GM21390 (cell line): ENCODE measurements around the gene RAB41.
"Not testable (repeated sequence)": the region's sequence is repeated elsewhere in the genome, so short reads cannot be mapped to it uniquely, and the experiment has no call there.

Experiments used
- ATAC-seq: cut with Tn5 transposase; IDR thresholded peaks from one replicate; pipeline ENCODE4 v1.9.1; 2021; ENCODE audit not compliant: unreplicated experiment

RAB41 gene

GRCh38 chrX:70281951-70282350 lies at the start of gene RAB41:
RAB41 (plus strand) TSS chrX:70282172; CDS start chrX:70282218, 46 bp downstream.
- ATAC-seq, result no peak

DNA sequence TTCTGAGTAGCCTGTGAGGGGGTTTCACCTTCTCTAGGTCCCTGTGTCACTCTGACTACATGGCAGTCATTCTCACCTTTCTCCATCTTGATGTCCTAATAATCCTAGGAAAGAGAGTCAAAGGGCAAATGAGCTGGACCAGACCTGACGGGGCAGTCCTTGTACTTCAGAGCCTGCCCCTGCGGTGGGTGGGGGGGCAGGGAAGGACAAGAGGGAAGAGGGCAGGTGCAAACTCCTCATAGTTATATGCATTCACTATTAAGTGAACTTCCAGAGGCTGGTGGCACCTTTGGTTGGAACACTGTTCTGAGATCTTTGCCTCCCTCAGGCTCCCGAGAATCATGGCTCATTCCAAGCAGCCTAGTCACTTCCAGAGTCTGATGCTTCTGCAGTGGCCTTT lies 47.6 kb upstream of the RAB41 start, which contains the start of gene AWAT1:
Gene AWAT1, plus strand, starts transcription at position 301 of the 400 bp plus-strand sequence. Its CDS starts 41 bp downstream, at position 342.
- no peak for ATAC-seq

DNA sequence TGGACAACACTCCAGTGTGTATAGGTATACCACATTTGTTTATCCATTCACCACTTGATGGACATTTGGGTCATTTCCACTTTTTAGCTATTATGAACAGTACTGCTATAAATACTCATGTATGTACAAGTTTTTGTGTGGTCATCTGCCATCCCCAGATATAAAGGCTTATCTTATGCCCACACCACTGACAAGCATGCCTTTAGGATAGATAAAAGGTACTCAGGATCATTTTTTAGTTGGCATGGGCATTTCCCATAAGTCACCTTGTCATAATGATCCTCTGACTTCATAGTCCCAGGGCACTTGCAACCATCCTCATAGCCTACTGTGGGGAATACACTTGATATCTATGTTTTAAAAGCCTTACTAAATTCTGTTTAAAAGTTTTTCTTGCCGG lies 41.2 kb upstream of the RAB41 start:
- no peak for ATAC-seq

DNA sequence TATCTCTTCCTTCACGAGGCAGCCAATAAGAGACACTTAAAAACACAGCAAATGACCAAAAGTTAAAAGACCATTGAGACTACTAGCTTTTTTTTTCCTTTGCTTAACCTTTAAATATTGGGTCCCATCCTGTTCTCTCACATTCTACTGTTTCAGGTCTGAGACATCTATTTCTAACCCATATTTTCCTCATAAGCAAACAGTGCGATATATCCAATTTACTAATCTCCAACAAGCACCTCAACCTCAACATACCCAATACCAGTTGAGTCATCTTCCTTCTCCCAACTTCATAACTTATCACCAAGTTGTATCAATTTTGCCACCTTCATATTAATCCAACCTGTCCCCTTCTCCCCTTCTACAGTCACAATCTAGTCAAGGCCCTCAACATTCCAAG lies 40.5 kb upstream of the RAB41 start:
- no peak for ATAC-seq

DNA sequence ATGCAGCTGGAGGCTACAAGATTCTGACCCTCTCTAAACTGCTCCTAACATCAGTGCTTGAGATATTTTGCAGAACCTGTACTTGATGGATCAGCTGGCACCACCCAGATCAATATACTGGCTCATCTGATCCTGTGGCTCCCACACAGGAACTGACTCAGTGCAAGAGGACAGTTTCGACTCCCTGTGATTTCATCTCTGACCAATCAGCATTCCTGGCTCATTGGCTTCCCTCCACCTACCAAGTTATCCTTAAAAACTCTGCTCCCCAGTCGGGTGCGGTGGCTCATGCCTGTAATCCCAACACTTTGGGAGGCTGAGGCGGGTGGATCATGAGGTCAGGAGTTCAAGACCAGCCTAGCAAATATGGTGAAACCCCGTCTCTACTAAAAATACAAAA lies 38.4 kb upstream of the RAB41 start:
- not testable (repeated sequence) for ATAC-seq

DNA sequence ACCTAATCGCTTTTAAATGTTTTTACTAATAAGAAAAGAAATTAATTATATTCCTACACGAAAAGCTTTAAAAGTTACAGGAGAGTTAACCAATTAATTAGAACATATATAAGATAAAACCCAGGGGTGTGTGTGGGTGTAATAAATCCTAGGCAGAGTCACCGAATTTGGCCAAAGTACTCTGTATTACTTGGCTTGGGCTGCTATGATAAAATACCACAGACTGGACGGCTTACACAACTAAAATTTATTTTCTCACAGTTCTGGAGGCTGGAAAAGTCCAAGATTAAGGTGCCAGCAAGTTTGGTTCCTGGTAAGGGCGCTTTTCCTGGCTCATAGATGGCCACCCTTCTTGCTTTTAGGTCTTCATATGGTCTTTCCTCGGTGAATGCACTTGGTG lies 37.1 kb upstream of the RAB41 start:
- no peak for ATAC-seq

GRCh38 chrX:70247252-70247651 lies 34.7 kb upstream of the RAB41 start:
- ATAC-seq, result no peak

GRCh38 chrX:70252491-70252890 lies 29.5 kb upstream of the RAB41 start:
- ATAC-seq, result no peak

DNA sequence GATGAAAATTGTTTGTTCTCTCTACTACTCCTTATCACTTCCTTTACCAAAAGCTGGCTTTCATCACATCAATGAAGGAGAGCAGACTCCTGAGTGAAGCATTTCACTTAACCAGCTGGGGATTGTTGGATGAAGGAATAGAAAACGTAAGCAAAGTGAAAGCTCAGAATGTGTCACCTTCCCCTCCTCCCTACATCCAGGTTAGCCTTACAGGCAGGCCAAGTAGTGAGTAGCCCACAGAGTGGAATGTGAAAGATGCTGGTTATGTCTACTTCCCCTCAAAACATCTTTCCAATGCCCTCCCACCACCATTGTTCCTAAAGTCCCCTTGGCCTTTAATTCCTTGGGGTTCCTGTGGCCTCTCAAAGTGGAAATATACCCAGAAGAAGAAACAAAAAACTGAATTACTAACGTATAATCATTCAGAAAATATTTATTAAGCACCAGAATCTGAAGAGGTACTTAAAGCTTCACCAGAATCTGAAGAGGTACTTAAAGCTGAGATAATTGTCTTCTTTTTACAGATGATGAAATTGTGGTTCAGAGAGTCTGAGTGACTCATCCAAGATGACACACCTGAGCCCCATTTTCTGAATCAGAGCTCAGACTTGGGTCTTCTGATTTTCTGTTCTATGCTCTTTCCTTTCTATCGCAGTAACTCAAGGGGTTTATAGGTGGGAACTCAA lies 28.5 kb upstream of the RAB41 start:
- ATAC-seq, result no peak

DNA sequence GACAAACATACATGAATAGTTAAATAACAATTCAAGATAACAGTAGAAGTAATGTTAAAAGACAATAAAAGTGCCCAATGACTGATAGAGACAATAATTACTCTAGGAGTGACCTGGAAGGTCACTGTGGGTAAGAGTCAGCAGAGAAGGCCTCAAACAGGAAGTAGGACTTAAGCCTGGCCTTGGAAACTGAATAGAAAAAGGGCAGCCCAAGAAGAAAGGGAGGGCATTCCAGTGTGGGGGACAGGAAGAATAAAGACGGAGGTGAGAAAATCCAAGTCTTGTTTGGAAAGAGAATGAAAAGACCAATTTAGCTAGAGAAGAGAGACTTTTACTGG lies 27.9 kb upstream of the RAB41 start:
- no peak for ATAC-seq

GRCh38 chrX:70254909-70255308 lies 27.1 kb upstream of the RAB41 start:
- no peak for ATAC-seq

DNA sequence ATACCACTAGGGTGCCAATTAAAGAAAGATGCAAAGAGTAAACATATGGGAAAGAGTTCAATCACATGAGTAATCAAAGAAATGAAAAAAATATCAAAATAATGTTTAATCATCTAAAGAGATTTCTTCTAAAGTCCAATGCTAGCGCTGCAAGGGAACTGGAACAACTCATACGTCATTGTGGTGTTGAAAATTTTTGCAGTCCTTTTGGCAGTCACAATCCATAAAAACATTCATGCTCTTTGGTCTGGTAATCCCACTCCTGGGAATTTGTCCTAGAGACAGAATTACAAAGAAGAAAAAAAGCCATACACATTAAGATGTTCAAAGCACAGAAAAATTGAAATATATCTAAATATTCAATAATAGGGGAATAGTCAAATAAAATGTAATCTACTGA lies 26.5 kb upstream of the RAB41 start:
- no peak for ATAC-seq

DNA sequence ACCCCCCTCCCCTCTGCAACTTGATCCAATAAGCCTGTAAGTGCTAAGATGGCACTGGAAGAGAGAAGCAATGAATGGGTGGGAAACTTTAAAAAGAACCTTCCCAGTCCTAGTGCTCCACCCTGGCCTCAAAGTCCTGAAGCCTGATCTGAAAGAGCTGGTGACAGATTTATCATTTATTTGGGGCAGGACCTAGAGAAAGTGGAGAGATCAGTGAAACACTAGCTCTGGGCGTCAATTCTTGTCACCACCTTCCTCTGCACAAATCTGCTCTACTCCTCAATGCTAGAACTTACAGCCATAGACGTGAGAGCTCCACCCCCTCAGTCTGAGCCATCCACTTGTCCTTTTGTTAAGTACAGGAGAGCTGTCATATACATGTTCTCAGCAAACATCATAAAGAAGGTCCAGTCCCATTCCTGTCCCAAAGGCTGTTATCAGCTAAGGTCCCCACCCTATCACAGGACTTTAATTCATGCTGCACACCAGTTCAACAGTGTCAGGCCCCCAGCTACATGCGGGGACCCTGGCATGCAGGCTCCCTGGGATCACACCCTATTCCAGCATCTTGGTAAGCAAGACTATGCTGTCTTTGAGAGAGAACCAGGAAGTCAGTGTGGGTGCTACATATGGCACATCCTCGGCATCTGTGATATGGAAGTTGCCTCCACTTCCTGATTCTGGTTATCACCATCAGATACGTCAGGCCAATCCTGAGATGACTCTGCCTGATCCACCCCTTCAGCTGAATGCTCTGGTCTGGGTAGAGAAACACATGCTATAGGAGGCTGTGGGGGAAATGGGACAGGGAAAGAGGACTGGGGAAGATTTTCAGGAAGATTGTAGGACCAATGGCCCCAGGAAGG lies 24.3 kb upstream of the RAB41 start:
- no peak for ATAC-seq

DNA sequence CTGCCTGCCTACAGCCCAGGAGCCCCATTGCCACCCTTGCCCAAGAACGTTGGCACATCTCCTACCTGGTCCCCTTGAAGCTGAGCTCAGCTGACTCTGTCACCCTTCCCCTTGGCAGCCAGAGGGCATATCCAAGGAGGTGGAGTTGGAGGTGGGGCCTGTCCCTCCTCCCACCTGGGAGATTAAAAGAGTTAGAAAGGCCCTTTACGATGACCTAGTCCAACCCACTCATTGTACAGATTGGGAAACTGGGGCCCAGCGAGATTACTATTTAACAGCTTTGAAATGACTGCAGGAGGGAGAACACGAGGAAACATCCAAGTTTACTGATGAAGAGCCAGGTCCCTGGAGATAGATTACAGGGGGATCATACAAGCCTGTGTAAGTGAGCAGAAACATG lies 21.9 kb upstream of the RAB41 start, which contains the start of gene P2RY4:
Gene P2RY4, minus strand, starts transcription at position 101 of the 400 bp plus-strand sequence. CDS start 580 bp downstream, outside the sequence.
- no peak for ATAC-seq

GRCh38 chrX:70262952-70263567 lies 18.9 kb upstream of the RAB41 start:
- ATAC-seq, result no peak

- no peak for ATAC-seq
These were observed 17.2 kb upstream of the RAB41 start for GRCh38 chrX:70264784-70265183.

DNA sequence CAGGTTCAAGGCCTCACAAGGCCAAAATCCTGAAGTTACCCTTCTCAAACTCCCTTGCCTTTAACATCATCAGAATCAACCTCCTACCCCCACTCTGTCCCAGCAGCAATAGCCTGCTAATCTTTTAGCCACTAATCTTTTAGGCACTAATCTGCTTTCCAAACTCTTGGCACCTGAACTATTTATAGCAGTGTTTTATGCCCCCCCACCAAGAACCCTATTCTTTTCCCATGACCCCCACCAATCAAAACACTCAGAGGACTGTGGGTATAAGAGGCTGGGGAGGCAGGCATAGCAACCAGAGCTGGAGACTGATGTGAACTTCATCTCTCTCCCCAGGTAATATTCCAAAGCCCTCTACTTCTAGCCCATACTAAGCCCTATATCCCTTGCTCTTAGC lies 13.9 kb upstream of the RAB41 start, which contains the start of gene ARR3:
Gene ARR3, plus strand, starts transcription at position 301 of the 400 bp plus-strand sequence. CDS start 1,052 bp downstream, outside the sequence.
- no peak for ATAC-seq

GRCh38 chrX:70274029-70274428 lies 7.9 kb upstream of the RAB41 start:
- not testable (repeated sequence) for ATAC-seq

DNA sequence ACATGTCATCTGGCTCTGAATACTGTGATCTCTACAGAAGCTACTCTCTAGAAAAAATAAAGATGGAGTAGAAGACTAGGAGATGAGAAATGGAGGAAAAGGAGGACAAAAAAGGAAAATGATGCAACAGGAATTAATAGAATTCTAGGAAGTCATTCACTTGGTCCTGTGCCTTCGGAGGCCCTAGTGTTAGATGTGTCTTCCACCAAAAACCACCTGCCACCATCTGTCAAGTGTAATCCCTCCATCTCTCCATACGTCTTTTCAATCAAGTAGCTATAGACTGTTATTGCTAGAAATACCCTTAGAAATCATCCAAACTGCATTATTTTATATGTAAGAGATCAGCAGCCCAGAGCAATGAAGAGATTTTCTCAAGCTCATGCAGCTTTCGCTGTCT lies 2.9 kb upstream of the RAB41 start:
- ATAC-seq, result no peak

- no peak for ATAC-seq
These were observed 1.4 kb upstream of the RAB41 start for GRCh38 chrX:70280573-70280972.

- no peak for ATAC-seq
These were observed 7.3 kb downstream of the RAB41 start for GRCh38 chrX:70289168-70289792.
